NCI-H2196 (cell line): ENCODE data around the gene USP34.

Experiments used
- DNase-seq: peaks from one replicate; lab custom pipeline; 2025; ENCODE audit not compliant: unreplicated experiment; lab: John Stamatoyannopoulos, UW

USP34 gene

DNA sequence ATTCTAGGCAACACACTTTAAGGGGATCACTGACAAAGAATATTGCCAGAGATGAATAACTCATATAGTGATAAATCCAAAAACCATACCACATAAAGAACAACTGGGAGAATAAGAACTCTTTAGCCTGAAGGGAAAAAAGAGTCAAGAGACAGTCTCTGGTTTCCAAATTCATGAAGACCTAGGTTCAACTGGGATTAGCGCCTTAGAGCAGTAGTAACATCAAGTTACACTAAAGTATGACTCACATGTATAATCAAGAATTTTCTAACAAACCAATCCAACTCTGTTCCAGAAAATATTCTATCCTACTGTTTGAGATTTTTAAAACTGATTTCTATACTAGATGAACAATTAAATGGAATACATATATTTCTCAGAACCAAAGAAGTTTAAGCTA is 93.8 kb downstream of the USP34 start:
- no peak for DNase-seq

- no peak for DNase-seq
These were observed 94.7 kb downstream of the USP34 start for GRCh38 chr2:61376211-61376610.

DNA sequence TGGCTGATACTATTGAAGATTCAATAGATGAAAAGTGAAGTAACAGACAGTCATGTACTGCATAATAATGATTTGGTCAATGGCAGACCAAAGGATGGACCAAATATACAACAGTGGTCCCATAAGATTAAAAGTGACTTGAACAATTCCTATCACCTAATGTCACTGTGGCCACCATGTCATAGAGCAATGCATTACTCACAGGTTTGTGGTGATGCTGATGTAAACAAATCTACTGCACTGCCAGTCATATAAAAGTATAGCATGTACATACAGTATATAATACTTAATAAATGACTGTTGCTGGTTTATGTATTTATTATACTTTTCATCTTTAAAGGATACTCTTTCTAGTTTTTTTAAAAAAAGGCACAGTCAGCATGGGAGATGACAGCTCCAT is 99.9 kb downstream of the USP34 start:
- DNase-seq, result no peak

DNA sequence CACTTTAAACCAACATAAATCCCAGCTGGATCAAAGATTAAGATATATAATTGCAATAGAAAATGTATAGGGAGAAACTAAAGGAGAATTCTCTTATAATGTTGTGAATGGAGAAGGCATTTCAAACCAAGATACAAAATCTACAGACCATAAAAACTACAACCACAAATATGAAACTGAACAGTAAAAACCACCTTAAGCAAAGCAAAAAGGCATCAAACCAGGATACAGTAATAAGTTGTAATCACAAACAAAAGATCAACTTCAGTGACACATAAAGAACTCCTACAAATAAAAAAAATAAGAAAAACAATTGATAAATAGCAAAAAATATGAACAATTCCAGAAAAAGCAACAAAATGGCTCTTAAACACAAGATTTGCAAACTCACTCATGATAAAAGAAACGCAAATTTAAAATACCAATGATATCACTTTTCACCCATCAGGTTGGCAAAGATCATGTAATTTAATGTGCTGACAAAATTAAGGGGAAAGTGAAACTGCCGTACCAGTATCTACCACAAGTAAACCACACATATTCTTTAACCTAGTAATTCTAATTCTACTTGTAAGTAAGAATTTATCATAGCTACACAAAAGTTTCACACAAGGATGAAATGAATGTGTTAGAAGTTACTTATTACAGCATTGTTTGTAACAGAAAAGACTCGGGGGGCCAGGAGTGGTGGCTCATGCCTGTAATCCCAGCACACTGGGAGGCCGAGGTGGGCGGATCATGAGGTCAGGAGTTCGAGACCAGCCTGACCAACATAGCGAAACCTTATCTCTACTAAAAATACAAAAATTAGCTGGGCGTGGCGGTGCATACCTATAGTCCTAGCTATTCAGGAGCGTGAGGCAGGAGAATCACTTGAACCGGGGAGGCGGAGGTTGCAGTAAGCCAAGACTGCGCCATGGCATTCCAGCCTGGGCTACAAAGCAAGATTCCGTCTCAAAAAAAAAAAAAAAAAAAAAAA is 101.9 kb downstream of the USP34 start:
- no peak for DNase-seq

DNA sequence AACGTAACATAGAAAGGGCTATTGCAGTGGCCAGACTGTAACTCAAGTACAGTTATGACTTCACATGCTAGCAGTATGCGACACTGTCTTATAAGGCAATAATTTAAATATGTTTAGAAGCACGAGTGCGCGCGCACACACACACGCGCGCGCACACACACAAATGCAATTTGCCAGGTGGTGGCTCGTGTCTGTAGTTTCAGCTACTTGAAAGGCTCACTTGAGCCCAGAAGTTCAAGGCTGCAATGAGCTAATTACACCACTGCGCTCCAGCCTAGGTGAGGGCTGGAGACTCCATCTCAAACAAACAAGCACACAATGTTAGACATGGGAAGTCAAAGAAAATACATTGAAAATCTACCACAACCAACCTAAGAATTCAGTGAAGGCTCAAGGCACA is 103.7 kb downstream of the USP34 start:
- DNase-seq, result no peak

- no peak for DNase-seq
These were observed 107.3 kb downstream of the USP34 start for GRCh38 chr2:61363580-61363979.

- no peak for DNase-seq
These were observed 108.0 kb downstream of the USP34 start for GRCh38 chr2:61362873-61363272.

- DNase-seq, result no peak
These were observed 109.8 kb downstream of the USP34 start for GRCh38 chr2:61361068-61361467.

GRCh38 chr2:61359058-61359457 is 111.8 kb downstream of the USP34 start:
- DNase-seq, result no peak

DNA sequence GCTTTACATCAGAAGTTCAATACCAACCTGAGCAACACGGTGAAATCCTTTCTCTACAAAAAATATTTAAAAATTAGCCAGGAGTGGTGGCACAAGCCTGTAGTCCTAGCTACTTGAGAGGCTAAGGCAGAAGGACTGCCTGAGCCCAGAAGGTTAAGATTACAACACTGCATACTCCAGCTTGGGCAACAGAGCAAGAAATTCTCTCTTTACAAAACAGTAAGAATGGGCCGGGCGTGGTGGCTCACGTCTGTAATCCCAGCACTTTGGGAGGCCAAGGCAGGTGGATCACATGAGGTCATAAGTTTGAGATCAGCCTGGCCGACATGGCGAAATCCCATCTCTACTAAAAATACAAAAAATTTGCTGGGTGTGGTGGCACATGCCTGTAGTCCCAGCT is 113.2 kb downstream of the USP34 start:
- no peak for DNase-seq

DNA sequence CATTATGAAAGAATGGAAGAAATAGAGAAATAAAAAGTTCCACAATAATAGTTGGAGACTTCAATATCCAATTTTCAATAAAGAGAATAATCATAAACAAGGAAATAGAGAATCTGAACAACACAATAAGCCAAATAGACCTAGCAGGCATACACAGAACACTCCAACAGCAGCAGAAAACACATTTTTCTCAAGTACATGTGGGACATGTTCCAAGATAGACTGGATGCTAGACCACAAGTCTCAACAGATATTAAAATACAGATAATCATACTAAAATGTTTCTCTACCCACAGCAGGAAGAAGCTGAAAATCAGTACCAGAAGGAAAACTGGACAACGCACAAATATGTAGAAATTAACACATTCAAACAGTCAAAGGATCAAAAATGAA is 113.9 kb downstream of the USP34 start:
- no peak for DNase-seq

DNA sequence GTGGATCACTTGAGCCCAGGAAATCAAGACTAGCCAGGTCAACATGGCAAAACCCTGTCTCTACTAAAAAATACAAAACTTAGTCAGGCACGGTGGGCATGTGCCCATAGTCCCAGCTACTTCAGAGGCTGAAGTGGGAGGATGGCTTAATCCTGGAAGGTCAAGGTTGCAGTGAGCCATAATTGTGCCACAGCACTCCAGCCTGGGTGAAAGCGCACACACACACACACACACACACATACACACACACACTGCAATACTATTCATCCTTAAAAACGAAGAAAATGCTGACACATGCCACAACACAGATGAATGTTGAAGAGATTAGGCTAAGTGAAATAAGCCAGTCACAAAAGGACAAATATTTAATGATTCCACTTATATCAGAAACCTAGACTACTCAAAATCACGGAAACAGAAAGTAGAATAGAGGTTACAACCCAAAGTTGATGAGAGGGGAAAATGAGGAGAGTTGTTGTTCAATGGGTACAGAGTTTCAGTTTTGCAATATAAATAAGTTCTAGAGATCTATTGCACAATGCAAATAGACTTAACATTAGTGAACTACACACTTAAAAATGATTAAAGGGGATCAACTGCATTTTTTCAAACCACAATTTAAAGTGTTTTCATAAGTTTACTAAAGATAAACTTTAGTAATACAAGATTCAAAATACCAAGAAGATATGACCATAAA is 114.5 kb downstream of the USP34 start:
- no peak for DNase-seq

- no peak for DNase-seq
These were observed 116.2 kb downstream of the USP34 start for GRCh38 chr2:61354543-61355197.

DNA sequence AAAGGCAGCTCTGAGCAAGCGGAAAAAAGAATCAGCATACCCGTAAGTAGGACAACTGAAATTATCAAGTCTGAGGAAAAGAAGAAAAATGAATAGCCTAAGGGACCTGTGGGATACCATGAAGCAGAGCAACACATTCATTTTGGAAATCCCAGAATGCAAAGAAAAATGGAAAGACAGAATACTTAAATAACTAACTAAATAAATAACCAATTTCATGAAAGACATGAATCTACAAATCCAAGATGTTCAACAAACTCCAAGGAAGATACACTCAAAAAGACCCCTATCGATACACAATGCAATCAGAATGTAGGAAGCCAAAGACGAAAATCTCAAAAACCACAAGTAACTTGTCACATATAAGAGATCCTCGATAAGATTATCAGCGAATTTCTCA is 117.0 kb downstream of the USP34 start:
- no peak for DNase-seq

GRCh38 chr2:61350777-61351176 is 120.1 kb downstream of the USP34 start:
- no peak for DNase-seq

- DNase-seq, result no peak
These were observed 127.7 kb downstream of the USP34 start for GRCh38 chr2:61343141-61343540.

DNA sequence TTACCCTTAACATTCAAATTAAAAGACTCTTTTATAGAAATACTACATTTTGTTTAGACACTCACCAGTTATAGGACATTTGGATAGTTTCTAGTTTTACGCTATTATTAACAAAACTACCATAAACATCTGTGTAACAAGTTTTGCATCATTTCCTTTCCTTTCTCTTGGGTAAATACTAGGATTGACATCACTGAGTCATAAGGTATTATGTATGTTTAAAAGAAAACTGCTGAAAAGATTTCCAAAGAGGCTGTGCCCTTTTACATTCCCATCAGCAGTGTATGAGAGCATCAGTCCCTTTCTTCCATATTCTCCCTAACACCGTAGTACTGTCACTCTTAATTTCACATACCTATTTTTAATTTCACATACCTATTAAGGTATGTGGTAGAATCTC is 130.6 kb downstream of the USP34 start:
- no peak for DNase-seq

- no peak for DNase-seq
These were observed 132.4 kb downstream of the USP34 start for GRCh38 chr2:61338447-61338846.

DNA sequence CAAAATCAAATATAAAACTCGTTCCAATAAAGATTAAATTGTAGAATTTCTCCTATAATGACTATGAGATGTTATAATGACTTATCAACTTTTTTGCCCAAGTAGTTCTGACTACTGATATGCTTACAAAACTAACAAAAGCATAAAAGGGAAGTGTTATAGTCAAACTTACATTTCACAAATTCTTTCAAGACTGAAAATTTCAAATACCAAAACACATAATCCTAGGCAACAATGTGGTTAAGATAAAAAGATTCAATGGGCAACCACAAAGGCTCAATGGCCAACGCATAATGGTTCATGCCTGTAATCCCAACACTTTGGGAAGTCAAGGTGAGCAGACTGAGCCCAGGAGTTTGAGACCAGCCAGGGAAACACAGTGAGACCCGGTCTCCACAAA is 135.7 kb downstream of the USP34 start:
- no peak for DNase-seq

DNA sequence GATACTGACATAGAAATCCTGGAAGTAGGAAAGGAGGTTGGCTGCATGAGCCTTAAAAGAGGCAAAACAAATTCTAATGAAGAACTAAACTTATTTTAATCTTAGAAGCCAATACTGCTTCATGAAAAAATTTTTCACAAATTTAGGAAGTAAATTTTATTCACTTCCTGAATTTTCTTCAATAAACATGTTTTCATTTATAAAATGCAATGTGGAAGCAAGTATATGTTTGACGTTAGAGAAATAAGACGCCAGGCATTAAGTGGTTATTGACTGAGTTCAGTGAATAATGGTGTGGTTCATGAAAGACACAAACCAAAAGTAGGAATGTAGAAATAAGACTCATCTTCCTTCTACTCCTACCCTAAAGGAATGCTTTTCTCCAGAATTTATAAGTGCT is 136.4 kb downstream of the USP34 start:
- no peak for DNase-seq

DNA sequence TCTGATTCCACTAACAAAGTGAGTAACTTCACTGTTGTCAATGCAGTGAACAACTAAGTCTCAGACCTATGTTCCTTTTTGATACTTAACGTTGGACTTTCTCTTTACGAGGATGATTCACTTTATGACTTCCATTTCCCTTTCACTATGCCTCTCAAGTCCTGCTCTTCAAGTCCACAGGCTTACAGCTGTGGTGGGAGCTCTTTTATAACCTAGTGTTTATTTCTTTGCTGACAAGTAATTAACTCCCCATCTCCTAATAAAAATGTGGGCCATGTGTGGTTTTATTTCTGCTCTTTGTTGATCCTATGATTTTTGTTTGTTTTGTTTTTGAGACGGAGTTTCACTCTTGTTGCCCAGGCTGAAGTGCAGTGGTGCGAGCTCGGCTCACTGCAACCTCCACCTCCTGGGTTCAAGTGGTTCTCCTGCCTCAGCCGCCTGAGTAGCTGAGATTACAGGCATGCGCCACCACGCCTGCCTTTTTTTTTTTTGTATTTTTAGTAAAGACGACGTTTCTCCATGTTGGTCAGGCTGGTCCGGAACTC is 142.1 kb downstream of the USP34 start:
- DNase-seq, result peak; percentile 15

DNA sequence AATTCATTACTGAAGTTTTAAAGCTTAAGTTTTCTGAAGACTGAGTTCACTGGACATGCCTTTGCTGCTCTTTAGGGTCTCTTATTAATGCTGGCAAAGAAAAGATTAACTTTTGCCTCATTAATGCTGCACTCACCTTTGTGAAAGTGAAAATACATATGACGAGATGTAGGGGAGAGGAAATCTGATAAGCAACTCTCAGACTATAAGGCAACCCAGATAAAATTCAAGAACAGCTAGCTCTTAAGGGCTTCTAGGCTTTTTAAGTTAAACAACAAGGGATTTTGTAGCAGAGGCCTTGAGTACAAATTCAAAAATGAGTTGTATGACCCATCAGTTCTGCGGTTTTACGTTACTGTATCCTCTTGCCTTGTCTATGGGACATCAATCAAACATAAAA is 143.7 kb downstream of the USP34 start:
- DNase-seq, result no peak
